T-helper 1 cell treated with Interleukin-12 subunit alpha and Interleukin-12 subunit beta and Interleukin-4 antibody, amounts not matched to agents 30 μg/mL and 1 μg/mL, for 36 hours (primary cell): ENCODE measurements around the gene ZNF526.

ENCODE experiments used
- H3K27ac Mint-ChIP-seq: one replicate; pipeline ENCODE4 v1.8.0; 2021; ENCODE audit warnings: mild to moderate bottlenecking, mixed read lengths
- H3K27me3 Mint-ChIP-seq: one replicate; pipeline ENCODE4 v1.8.0; 2021; ENCODE audit warnings: low read depth, mixed read lengths
- H3K36me3 Mint-ChIP-seq: one replicate; pipeline ENCODE4 v1.8.0; 2021; ENCODE audit warnings: low read depth, mixed read lengths
- H3K4me1 Mint-ChIP-seq: one replicate; pipeline ENCODE4 v1.8.0; 2021; ENCODE audit warnings: low read depth, mixed read lengths
- H3K4me3 Mint-ChIP-seq: one replicate; pipeline ENCODE4 v1.8.0; 2021; ENCODE audit warnings: mild to moderate bottlenecking, moderate library complexity, mixed read lengths
- H3K9me3 Mint-ChIP-seq: one replicate; pipeline ENCODE4 v1.8.0; 2021; ENCODE audit warnings: mixed read lengths

Gene ZNF526

DNA sequence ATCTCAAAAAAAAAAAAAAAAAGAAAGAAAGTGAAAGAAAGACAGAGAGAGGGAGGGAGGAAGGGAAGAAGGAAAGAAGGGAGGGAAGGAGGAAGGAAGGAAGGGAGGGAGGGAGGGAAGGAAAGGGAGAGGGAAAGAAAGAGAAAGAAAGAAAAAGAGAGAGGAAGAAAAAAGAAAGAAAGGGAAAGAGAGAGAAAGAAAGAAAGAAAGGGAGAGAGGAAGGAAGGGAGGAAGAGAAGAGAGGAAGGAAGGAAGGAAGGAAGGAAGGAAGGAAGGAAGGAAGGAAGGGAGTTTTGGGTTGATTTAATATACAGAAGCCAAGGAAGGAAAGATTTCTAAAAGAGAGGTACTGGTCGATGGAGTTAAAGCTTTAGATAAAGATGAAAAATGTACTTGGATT lies 31.4 kb upstream of the ZNF526 start:
- Mint-ChIP-seq H3K27ac (no peak overlapping the region), H3K27me3 (no peaks in the 10 kb centered on the region), H3K4me3 (no peak overlapping the region), H3K9me3 (peaks cover 12% of the 10 kb centered on the region), H3K4me1 (peaks cover 47% of the 10 kb centered on the region), H3K36me3 (peaks cover 23% of the 10 kb centered on the region)

DNA sequence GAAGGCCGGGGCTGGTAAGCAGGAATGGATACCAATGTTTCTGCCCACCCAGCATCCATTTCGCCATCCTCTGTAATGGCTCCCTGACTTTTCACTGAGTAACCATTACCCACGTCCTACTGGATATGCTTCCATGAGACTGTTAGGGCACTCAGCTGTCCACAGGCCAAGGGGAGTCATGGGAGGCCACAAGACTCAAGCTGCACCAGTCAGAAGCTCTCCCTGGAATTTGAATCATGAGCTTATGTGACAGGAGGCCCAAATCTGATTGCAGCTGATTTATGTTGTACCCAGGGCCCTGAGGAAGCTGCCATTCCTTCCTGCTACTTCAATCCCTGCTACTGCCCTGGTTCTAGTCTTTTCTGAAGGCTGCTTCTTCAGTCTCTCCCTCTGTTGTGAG lies 31.0 kb upstream of the ZNF526 start:
- Mint-ChIP-seq H3K9me3 (peaks cover 17% of the 10 kb centered on the region), H3K27ac (no peak overlapping the region), H3K27me3 (no peaks in the 10 kb centered on the region), H3K4me1 (peaks cover 47% of the 10 kb centered on the region), H3K36me3 (peaks cover 27% of the 10 kb centered on the region), H3K4me3 (no peak overlapping the region)

DNA sequence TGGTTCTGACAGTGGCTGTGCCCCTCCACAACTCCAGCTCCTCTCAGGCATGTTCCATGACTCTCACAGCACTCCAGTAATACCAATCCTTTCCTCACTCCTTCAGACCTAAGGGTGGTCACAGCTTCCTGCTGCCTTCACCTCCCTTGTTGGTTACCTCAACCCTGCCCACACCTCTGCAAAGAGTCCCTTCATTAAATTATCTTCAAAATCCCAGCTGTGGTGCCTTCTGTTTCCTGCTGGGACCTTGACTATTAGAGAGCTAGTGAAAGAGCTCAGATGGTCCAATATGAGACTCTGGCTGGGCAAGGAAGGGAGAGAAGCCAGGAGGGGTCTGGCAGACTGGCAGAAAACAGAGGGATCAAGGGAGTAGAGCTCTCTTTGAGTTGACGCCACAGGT lies 28.8 kb upstream of the ZNF526 start:
- Mint-ChIP-seq H3K4me3 (peak overlapping the region; percentile 2), H3K36me3 (peaks cover 31% of the 10 kb centered on the region), H3K27ac (peak overlapping the region; percentile 26), H3K9me3 (peaks cover 19% of the 10 kb centered on the region), H3K4me1 (peaks cover 33% of the 10 kb centered on the region), H3K27me3 (no peaks in the 10 kb centered on the region)

DNA sequence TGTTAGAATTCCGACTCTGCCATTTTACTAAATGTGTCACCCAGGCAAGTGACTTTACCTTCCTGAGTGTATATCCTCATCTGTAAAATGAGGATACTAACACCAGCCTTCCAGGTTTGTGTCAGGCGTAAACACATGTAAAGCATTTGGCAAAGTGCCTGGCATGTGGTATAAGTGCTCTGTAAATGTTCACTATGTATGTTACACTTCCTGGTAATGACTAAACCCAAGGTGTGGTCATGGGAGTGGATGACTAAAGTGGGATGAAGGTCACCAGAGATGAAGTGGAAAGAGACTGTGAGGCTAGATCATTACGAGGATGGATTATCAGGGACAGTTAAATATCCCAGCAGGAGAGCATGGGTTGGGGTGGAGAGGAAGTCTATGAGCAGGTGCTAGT lies 28.3 kb upstream of the ZNF526 start:
- Mint-ChIP-seq H3K4me3 (no peak overlapping the region), H3K27ac (peak overlapping the region; percentile 71), H3K9me3 (peaks cover 19% of the 10 kb centered on the region), H3K27me3 (no peaks in the 10 kb centered on the region), H3K4me1 (peaks cover 30% of the 10 kb centered on the region), H3K36me3 (peaks cover 34% of the 10 kb centered on the region)

DNA sequence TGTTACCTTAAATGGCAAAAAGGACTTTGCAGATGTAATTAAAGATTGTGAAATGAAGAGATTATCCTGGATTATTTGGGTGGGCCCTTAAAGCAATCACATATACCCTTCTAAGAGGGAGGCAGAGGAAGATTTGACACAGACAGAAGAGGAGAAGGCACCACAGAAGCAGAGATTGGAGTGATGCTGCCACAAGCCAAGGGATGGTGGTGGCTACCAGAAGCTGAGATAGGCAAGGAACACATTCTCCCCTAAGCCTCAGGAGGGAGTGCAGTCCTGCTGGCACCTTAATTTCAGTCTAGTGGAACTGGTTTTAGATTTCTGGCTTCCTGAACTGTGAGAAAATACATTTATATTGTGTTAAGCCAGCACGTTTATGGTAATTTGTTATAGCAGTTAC lies 26.8 kb upstream of the ZNF526 start:
- Mint-ChIP-seq H3K36me3 (peaks cover 43% of the 10 kb centered on the region), H3K9me3 (peaks cover 19% of the 10 kb centered on the region), H3K4me1 (peaks cover 38% of the 10 kb centered on the region), H3K4me3 (no peak overlapping the region), H3K27me3 (no peaks in the 10 kb centered on the region), H3K27ac (no peak overlapping the region)

DNA sequence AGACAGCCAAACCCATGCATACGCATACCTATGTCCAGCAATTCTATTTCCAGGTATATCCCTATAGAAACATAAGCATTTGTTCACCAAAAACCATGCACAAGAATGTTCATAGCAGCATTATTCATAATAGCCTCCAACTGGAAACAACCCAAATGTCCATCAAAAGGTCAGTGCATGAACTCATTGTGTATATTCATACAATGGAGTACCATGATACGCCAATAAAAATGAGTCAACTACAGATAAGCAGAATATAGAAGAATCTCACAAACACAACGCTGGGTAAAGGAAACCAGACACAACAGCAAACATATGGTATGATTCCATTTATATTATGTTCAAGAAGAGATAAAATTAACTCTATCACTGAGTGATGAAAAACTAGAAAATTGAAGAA lies 26.4 kb upstream of the ZNF526 start:
- Mint-ChIP-seq H3K4me1 (peaks cover 41% of the 10 kb centered on the region), H3K9me3 (peaks cover 19% of the 10 kb centered on the region), H3K27ac (no peak overlapping the region), H3K36me3 (peaks cover 45% of the 10 kb centered on the region), H3K4me3 (no peak overlapping the region), H3K27me3 (no peaks in the 10 kb centered on the region)

DNA sequence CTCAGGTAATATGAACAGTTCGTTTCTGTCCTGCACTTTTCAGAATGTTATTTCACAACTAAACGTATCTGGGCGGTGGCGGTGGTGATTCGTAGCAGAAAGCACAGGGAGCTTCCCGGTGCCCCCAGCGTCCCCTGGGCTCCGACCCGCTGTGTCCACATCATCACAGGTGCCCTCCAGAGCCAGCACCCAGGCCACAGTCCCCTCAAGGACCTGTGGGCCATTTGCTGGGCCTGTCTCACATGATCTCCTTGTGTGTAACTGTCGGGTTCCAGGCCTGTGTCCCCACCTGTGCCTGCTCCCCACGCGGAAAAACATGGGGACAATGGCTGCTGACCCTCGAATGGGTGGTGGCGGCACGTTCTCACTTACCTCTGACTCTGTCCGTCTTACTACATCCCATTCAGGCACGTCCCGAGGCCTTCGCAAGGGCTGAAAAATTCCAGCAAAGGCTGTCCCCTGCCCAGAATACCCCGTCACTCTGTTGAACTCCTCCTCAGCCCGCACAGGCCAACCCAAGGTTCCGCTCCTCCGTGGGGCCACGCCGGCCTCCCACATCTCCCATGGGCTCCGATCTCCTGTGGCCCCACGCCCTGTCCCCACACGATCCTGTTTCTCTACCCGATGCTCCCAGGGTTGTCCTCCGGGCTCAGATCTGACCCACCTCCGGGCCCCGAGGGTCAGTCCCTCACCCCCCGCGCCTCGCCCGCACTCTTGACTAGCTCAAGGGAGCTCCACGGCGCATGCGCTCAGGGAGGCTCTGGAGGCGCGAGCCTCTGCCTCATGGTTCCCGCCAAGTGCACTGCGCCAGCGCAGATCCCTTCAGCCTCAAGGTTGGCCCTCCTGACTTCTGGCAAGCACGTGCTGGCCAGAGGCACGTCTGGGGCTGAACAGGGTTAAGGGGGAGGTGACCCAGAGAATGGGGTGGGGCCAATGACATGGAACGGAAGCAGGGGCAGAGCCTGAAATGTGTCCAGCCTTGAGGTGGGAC lies 23.8 kb upstream of the ZNF526 start:
- Mint-ChIP-seq H3K4me1 (peaks cover 54% of the 10 kb centered on the region), H3K27ac (no peak overlapping the region), H3K27me3 (no peaks in the 10 kb centered on the region), H3K36me3 (peaks cover 59% of the 10 kb centered on the region), H3K4me3 (no peak overlapping the region), H3K9me3 (peaks cover 19% of the 10 kb centered on the region)

DNA sequence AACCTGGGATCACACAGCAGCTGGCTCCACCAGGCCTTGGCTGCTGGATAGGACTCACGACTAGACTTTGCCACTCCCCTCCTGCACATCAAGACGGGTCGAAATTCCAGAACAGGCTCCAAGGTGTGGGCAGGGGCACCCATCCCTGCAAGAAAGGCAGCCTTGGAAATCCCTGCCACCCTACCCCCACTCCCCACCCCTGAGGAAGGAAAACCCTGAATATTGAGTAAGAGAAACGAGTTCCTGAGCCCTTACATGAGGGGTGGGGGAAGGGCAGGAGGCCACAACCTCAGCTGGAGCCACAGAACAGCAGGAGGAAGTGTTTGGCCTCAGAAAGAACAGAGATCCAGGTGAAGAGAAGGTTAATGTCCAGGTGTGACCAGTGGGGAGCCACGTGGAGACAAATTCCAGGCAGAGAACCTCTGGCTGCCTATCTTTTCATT lies 22.7 kb upstream of the ZNF526 start:
- H3K4me3 Mint-ChIP-seq: peak overlapping the region; percentile 52
- H3K9me3 Mint-ChIP-seq: peaks cover 19% of the 10 kb centered on the region
- H3K36me3 Mint-ChIP-seq: peaks cover 61% of the 10 kb centered on the region
- peak overlapping the region; percentile 67 for H3K27ac Mint-ChIP-seq
- peaks cover 55% of the 10 kb centered on the region for H3K4me1 Mint-ChIP-seq
- H3K27me3 Mint-ChIP-seq: no peaks in the 10 kb centered on the region

DNA sequence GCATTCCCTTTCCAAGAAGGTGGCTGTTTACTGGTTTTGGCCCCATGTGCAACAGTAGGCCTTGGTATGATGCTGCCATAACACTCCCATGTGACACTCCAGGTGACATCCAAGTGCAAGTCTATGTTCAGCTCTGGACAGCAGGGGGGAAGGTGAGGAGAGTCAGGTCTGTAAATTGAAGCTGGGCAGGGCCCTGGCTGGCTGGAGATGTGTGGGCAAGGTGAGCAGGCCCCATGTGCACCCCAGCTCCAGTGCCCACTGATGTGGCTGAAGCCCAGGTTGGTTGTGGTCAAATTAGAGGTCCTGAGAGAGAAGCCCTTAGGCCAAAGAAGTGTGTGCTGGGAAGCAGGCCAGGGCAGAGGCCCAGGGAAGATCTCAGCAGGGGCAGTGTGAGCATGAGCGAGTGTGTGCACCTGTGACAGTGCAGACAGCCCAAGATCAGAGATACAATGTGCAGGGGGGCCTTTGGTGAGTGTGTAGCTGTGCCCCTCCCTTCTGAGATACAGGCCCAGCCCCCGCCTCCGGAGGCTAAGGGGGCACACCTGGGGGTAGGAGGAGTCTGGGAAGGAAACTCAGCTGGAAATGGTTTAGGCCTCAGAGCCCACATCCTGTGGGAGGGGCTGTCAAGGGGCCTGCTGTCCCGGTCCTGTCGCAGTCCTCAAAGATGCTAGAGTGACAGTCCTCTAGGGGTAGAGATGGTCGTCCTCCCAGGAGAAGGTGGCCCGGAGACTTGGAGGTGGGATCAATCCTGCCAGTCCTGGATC lies 21.3 kb upstream of the ZNF526 start:
- Mint-ChIP-seq H3K4me3 (peak overlapping the region; percentile 87), H3K4me1 (peaks cover 63% of the 10 kb centered on the region), H3K9me3 (peaks cover 5% of the 10 kb centered on the region), H3K36me3 (peaks cover 59% of the 10 kb centered on the region), H3K27me3 (no peaks in the 10 kb centered on the region), H3K27ac (peak overlapping the region; percentile 99)

DNA sequence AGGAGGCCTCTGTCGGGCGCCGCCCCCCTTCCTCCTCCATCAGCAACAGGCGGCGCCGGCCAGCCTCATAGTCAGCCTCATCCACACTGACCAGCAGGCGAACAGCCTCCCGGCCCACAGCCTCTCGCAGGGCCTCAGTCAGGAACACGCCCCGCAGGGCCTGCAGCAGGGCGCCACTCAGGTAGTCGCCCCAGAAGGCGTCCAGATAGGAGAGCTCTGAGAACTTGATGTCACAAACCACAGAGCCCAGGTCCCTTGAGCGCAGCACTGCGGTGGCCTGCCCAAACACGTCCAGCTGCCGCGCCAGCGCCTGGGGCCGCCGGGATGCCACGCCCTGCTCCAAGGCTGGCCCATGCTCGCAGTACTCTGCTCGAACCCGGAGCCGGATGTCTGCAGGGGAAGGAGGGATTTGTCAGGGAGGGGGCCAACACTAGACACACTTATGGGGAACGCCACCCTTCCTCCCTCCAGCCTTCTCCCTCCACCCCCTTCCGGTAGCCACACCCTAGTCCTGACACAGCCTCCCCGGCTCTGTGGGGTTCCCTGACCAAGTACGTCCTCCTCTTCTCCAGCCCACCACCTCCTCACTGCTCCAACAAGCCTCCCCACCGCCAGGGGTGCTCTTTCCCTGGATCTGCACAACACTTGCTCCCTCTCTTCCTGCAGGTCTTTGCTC lies 20.5 kb upstream of the ZNF526 start:
- Mint-ChIP-seq H3K9me3 (no peaks in the 10 kb centered on the region), H3K36me3 (peaks cover 62% of the 10 kb centered on the region), H3K27ac (peak overlapping the region; percentile 99), H3K27me3 (no peaks in the 10 kb centered on the region), H3K4me3 (peak overlapping the region; percentile 87), H3K4me1 (peaks cover 65% of the 10 kb centered on the region)

DNA sequence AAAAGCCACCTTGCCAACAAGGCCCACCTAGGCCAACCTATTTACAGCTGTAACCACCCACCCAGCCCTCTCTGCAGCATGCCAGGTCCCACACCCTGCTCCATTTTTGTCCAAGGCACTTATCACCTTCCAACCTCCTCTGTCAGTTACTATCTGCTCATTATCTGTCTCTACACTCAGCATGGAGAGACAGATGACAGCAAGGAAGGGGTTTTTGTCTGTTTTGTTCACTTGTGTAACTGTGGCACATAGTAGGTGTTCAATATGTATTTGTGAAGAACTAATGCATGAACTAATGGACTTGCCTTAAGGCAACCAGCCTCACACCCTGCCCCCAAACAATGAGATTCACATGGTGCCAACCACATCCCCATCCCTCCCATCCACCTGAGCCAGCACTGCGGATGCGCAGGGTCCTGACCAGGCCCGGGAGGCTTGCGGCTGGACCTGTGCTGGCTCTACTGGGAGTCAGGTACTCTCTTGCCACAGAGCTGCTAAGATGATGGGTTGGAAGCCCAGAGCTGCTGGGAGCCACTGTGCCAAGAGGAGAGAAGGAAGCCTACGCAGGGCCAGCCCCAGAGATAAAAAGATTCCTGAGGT lies 19.9 kb upstream of the ZNF526 start:
- H3K36me3 Mint-ChIP-seq: peaks cover 68% of the 10 kb centered on the region
- H3K27ac Mint-ChIP-seq: peak overlapping the region; percentile 99
- no peaks in the 10 kb centered on the region for H3K27me3 Mint-ChIP-seq
- no peaks in the 10 kb centered on the region for H3K9me3 Mint-ChIP-seq
- peaks cover 69% of the 10 kb centered on the region for H3K4me1 Mint-ChIP-seq
- H3K4me3 Mint-ChIP-seq: peak overlapping the region; percentile 87

DNA sequence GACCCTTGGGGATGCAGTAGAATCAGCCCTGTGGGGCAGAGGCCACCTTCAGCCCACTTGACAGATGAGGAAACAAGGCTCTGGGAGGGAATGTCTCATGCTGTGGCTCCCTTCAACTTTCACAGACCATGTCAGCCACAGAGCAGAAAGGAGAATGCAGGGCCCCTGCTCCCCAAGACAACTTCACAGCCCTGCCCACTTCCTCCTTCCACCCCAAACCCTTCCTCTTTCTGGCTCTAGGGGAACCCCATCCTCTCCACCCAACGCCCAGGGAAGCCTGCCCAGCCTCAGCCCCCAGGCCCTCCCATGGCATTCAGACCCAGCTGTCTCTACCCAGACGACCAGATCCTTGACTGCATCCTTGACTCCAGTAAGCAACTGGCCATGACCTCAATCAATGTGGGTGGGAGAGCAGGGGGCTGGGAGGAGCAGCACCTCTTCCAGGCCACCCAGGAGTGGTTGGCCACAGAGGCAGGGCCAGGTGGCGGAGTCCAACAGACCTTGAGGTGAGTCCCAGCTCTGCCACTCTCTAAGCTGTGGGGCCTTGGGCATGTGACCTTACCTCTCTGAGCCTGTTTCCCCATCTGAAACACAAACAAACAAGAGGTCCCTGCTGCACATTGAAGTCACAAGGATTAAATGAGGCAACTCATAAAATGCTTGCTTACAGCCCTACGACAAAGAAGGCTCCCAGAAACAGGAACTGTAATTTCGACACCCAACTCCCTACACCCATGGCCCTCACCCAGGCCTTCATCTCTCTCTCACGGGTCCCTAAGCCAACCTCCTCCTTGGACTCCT lies 18.4 kb upstream of the ZNF526 start:
- Mint-ChIP-seq H3K27ac (peak overlapping the region; percentile 99), H3K27me3 (no peaks in the 10 kb centered on the region), H3K36me3 (peaks cover 70% of the 10 kb centered on the region), H3K4me1 (peaks cover 70% of the 10 kb centered on the region), H3K4me3 (peak overlapping the region; percentile 87), H3K9me3 (no peaks in the 10 kb centered on the region)

DNA sequence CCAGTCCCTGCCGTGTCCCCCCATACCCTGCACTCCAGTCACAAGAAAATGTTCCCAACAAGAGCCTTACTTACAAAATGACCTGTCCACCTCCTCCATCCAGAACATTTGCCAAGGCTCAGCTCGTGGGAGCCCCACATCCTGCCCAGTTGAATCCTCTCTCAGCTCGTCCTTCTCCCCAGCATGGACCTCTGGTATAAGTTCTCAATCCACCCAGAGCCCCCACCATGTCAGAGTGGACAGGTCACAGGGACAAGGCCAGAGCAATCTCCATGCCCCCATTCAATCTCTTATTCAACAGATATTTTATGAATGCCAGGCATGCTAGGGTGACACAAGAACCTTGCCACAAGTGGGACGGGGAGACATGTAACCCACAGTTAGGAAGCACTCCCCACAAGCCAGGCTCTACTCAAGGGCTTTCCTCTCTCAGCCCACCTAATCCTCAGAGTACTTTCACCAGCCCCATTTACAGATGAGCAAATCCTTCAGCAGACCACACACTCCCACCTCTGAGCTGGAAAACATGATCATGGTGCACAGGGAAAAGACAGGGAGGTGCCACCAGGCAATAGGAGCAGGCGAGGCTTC lies 17.7 kb upstream of the ZNF526 start:
- Mint-ChIP-seq H3K4me1 (peaks cover 64% of the 10 kb centered on the region), H3K36me3 (peaks cover 67% of the 10 kb centered on the region), H3K4me3 (peak overlapping the region; percentile 87), H3K27me3 (no peaks in the 10 kb centered on the region), H3K9me3 (no peaks in the 10 kb centered on the region), H3K27ac (peak overlapping the region; percentile 99)
